Nephron (organoid): ENCODE measurements around the gene SUPT20H.

Experiments
- H3K27ac Mint-ChIP-seq, 3 experiments: 2 replicates each; pipeline ENCODE4 v1.8.0; 2020; ENCODE audit warnings: mixed read lengths in 3 of 3, mild to moderate bottlenecking in 2 of 3, moderate library complexity in 1 of 3
- H3K27me3 Mint-ChIP-seq: 2 replicates; pipeline ENCODE4 v1.8.0; 2021; ENCODE audit warnings: low read depth, mild to moderate bottlenecking, moderate library complexity, mixed read lengths
- H3K36me3 Mint-ChIP-seq: 2 replicates; pipeline ENCODE4 v1.8.0; 2020; ENCODE audit warnings: low read depth, mixed read lengths
- H3K4me1 Mint-ChIP-seq: 2 replicates; pipeline ENCODE4 v1.8.0; 2020; ENCODE audit warnings: mixed read lengths
- H3K4me3 Mint-ChIP-seq, 3 experiments: 2 replicates each; pipeline ENCODE4 v1.8.0; 2020; ENCODE audit warnings: mild to moderate bottlenecking in 3 of 3, mixed read lengths in 3 of 3, moderate library complexity in 2 of 3
- H3K9me3 Mint-ChIP-seq: 2 replicates; pipeline ENCODE4 v1.8.0; 2020; ENCODE audit warnings: mixed read lengths
- TF ChIP-seq, protein P1 (sequence below), 3 experiments: fragments of 200-600 bp; sonication (generic); IDR thresholded peaks; one replicate each; pipeline ENCODE4 v1.5.0; 2021; ENCODE audit warnings: antibody characterized with exemption in 3 of 3; ENCODE audit not compliant: unreplicated experiment in 3 of 3

SUPT20H gene

DNA sequence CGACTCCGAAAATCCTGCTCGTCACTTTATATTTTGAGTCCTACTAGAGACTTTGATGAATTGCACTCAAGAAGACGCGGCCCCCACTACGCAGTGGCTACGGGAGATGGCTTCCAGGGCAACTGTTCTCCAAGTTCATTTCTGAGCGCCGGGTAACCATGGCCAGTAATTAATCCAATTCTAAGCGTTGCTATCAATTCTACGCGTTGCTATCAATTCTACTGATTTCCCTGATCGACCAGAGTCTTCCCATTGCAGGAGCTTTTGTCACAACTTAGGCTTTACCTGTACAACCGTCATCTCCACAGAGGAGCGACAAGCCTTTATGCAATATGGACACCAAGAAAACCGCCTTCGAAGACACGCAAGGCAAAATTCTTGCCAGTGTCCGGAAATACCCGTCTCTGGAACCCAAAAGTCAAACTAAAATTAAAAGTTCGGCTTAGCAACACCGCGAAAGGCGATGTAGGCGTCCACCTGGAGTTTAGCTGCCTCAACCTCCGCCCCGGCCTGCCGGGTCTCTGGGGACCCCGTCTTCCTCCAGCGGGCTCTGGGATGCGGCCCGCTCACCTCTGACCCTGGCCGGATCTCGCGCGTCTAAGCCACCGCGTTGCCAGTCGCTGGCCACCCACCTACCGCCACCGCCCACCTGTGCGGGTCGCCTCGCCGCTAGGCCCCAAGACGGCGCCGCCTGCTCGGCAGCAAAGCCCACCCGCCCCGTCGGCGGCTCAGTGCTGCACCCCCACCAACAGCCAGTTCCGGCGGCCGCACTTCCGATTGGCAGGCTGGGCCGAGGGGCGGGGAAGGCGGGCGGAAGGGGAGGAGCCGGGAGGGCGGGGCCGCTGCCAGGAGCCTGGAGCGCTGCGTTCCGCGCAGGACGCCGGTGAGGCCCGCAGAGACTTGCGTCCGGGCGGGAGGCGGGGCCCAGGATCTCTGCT, at the start of gene SUPT20H:
SUPT20H (minus strand) TSS at position 779 of the 938 bp plus-strand sequence. CDS start 8,198 bp downstream, outside the sequence.
- Mint-ChIP-seq H3K4me3 (peak within 1 kb of the TSS; percentile 95 to 98 (median 95)), H3K36me3 (peaks cover 38% of the 10 kb centered on the region), H3K4me1 (peaks cover 12% of the 10 kb centered on the region), H3K27me3 (no peaks in the 10 kb centered on the region), H3K27ac (peak within 1 kb of the TSS; percentile 99 to 100 (median 99)), H3K9me3 (peaks cover 3% of the 10 kb centered on the region)
- TF ChIP-seq, protein P1, sequence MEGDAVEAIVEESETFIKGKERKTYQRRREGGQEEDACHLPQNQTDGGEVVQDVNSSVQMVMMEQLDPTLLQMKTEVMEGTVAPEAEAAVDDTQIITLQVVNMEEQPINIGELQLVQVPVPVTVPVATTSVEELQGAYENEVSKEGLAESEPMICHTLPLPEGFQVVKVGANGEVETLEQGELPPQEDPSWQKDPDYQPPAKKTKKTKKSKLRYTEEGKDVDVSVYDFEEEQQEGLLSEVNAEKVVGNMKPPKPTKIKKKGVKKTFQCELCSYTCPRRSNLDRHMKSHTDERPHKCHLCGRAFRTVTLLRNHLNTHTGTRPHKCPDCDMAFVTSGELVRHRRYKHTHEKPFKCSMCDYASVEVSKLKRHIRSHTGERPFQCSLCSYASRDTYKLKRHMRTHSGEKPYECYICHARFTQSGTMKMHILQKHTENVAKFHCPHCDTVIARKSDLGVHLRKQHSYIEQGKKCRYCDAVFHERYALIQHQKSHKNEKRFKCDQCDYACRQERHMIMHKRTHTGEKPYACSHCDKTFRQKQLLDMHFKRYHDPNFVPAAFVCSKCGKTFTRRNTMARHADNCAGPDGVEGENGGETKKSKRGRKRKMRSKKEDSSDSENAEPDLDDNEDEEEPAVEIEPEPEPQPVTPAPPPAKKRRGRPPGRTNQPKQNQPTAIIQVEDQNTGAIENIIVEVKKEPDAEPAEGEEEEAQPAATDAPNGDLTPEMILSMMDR (IDR thresholded peaks at IDR 0.05; ENCODE audit: unreplicated experiment in 3 of 3): no peak

DNA sequence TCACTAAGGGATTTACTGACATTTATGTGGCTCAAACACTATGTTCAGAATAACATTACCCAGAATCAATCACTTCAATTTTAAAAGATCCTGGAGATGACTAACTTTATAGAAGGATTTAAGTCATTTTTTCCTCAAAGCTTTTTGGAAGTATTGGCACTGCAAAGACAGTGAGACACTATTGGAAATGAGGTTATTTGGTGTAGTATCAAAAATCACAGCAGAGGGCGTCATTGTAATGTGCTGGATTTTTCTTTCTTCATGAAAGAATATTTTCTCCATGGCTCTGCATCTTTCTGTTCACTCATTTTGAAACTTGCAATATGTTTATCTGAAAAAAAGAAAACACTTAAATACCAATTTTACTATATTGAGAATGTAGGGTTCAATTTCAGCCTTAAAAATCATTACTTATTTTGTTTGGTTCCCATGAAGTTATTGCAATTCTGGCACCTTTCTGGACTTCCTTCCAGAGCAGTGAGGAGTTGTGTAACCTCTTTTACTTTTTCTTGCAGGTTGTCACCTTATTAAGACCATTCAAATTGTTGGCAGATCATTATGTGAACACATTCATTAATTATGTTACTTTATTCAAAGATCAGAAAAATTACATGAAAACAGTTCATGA, 49.7 kb upstream of the SUPT20H start:
- no peaks in the 10 kb centered on the region for H3K27me3 Mint-ChIP-seq
- H3K4me1 Mint-ChIP-seq: peaks cover 37% of the 10 kb centered on the region
- peak overlapping the region; percentile 53 to 97 (median 93) for H3K27ac Mint-ChIP-seq
- H3K4me3 Mint-ChIP-seq: peak overlapping the region in 1 of 3 experiments; percentile 36
- TF ChIP-seq, protein P1 (IDR thresholded peaks at IDR 0.05; ENCODE audit: unreplicated experiment in 3 of 3): peak; percentile 66 to 85 (median 72)
- no peaks in the 10 kb centered on the region for H3K9me3 Mint-ChIP-seq
- no peaks in the 10 kb centered on the region for H3K36me3 Mint-ChIP-seq

- Mint-ChIP-seq H3K4me3 (no peak overlapping the region), H3K27ac (peak overlapping the region; percentile 18 to 40 (median 40)), H3K9me3 (no peaks in the 10 kb centered on the region), H3K27me3 (no peaks in the 10 kb centered on the region), H3K36me3 (no peaks in the 10 kb centered on the region), H3K4me1 (peaks cover 37% of the 10 kb centered on the region)
- TF ChIP-seq, protein P1 (IDR thresholded peaks at IDR 0.05; ENCODE audit: unreplicated experiment in 3 of 3): no peak
These were observed 48.4 kb upstream of the SUPT20H start for GRCh38 chr13:37107868-37108267.

DNA sequence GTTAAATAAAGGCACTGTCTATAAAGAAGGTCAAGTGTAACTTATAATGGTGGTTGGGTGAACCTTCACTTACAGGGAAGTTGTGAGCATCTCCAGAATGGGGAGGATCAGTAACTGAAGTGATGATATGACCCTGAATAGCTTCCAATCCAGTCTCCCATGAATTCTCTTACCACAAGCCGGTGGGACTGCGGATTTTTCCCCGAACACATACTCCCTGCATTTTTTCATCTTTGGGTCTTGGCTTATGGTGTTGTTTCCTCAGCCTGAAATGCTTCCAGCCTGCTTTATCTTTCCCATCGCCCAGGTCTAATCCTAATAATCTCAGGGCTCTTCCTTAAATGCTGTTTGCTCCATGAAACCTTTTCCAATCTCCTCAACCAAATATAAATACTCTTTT, 48.0 kb upstream of the SUPT20H start:
- no peaks in the 10 kb centered on the region for H3K27me3 Mint-ChIP-seq
- TF ChIP-seq, protein P1 (IDR thresholded peaks at IDR 0.05; ENCODE audit: unreplicated experiment in 3 of 3): no peak
- no peaks in the 10 kb centered on the region for H3K9me3 Mint-ChIP-seq
- H3K36me3 Mint-ChIP-seq: no peaks in the 10 kb centered on the region
- H3K27ac Mint-ChIP-seq: peak overlapping the region; percentile 18 to 40 (median 40)
- peaks cover 41% of the 10 kb centered on the region for H3K4me1 Mint-ChIP-seq
- H3K4me3 Mint-ChIP-seq: no peak overlapping the region

DNA sequence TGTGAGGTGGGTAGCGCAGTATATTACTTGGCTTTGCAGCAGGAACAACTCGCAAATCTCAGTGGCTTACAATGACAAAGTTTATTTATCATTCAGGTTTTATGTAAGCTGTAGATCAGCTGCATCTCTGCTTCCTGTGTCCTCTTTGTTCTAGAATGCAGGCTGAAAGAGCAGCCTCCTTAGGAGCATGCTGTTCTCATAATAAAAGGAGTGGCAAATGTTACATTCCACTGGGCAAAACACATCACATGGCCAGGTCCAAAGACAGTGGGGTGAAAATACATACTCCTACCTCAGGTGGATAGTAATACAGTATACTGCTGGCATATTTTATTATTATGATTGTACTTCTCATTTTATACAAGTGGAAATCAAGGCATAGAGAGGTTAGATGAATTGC, 47.2 kb upstream of the SUPT20H start:
- Mint-ChIP-seq H3K36me3 (no peaks in the 10 kb centered on the region), H3K4me1 (peaks cover 48% of the 10 kb centered on the region)

More for the DNA sequence above, 47.2 kb upstream of the SUPT20H start:
- peak overlapping the region; percentile 33 to 47 (median 40) for H3K27ac Mint-ChIP-seq
- TF ChIP-seq, protein P1 (IDR thresholded peaks at IDR 0.05; ENCODE audit: unreplicated experiment in 3 of 3): no peak
- no peak overlapping the region for H3K4me3 Mint-ChIP-seq
- no peaks in the 10 kb centered on the region for H3K27me3 Mint-ChIP-seq
- no peaks in the 10 kb centered on the region for H3K9me3 Mint-ChIP-seq
